ENCODE data around the gene HS3ST3A1.

DNA sequence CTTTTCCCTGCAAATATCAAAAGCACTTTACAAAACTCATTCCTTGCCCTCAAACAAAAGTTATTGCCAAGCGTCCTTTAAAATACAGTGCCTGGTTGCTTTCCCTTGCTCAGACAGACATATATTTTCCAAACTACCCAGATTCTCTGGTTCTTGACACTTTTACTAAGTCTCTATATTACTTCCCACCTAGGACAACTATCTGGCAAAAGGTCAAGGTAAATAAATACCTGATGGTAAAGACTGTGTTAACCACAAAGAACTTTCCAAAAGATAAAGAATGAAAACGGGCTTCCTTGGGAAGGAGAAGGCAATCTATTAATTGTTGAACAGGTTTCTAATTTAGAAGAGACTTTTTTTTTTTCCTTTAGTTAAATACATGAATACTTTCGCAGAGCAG lies 1.9 kb downstream of the HS3ST3A1 start:
- TF ChIP-seq, protein P1, sequence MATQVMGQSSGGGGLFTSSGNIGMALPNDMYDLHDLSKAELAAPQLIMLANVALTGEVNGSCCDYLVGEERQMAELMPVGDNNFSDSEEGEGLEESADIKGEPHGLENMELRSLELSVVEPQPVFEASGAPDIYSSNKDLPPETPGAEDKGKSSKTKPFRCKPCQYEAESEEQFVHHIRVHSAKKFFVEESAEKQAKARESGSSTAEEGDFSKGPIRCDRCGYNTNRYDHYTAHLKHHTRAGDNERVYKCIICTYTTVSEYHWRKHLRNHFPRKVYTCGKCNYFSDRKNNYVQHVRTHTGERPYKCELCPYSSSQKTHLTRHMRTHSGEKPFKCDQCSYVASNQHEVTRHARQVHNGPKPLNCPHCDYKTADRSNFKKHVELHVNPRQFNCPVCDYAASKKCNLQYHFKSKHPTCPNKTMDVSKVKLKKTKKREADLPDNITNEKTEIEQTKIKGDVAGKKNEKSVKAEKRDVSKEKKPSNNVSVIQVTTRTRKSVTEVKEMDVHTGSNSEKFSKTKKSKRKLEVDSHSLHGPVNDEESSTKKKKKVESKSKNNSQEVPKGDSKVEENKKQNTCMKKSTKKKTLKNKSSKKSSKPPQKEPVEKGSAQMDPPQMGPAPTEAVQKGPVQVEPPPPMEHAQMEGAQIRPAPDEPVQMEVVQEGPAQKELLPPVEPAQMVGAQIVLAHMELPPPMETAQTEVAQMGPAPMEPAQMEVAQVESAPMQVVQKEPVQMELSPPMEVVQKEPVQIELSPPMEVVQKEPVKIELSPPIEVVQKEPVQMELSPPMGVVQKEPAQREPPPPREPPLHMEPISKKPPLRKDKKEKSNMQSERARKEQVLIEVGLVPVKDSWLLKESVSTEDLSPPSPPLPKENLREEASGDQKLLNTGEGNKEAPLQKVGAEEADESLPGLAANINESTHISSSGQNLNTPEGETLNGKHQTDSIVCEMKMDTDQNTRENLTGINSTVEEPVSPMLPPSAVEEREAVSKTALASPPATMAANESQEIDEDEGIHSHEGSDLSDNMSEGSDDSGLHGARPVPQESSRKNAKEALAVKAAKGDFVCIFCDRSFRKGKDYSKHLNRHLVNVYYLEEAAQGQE (IDR thresholded peaks at IDR 0.05; ENCODE audit: low read depth) = no peak
- TF ChIP-seq EZH2 (IDR thresholded peaks at IDR 0.05) = no peak
- TF ChIP-seq, protein P2, sequence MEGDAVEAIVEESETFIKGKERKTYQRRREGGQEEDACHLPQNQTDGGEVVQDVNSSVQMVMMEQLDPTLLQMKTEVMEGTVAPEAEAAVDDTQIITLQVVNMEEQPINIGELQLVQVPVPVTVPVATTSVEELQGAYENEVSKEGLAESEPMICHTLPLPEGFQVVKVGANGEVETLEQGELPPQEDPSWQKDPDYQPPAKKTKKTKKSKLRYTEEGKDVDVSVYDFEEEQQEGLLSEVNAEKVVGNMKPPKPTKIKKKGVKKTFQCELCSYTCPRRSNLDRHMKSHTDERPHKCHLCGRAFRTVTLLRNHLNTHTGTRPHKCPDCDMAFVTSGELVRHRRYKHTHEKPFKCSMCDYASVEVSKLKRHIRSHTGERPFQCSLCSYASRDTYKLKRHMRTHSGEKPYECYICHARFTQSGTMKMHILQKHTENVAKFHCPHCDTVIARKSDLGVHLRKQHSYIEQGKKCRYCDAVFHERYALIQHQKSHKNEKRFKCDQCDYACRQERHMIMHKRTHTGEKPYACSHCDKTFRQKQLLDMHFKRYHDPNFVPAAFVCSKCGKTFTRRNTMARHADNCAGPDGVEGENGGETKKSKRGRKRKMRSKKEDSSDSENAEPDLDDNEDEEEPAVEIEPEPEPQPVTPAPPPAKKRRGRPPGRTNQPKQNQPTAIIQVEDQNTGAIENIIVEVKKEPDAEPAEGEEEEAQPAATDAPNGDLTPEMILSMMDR (IDR thresholded peaks at IDR 0.05 in 2 of 3, conservative IDR thresholded peaks at IDR 0.05 in 1 of 3; ENCODE audit: borderline replicate concordance in 1 of 3, insufficient read depth in 1 of 3, low read depth in 2 of 3, low read length in 2 of 3) = no peak
- TF ChIP-seq POLR2AphosphoS5 (IDR thresholded peaks at IDR 0.05; ENCODE audit: low read depth, low read length) = no peak
- TF ChIP-seq, protein P3, sequence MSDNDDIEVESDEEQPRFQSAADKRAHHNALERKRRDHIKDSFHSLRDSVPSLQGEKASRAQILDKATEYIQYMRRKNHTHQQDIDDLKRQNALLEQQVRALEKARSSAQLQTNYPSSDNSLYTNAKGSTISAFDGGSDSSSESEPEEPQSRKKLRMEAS (IDR thresholded peaks at IDR 0.05) = no peak
